Neural cell (in vitro differentiated cells): Measurements from ENCODE around the gene MYMK.

Experiments used
- EP300 ChIP-seq: fragments of 450-650 bp; conservative IDR thresholded peaks from 2 replicates; pipeline ENCODE4 v1.6.1; 2014; ENCODE audit warnings: antibody characterized with exemption, mild to moderate bottlenecking, moderate library complexity; ENCODE audit not compliant: poor library complexity, severe bottlenecking
- EZH2 ChIP-seq: fragments of 200-600, 300-800 bp; shearing (Covaris generic), sonication (generic); IDR thresholded peaks from 2 replicates; pipeline ENCODE4 v1.6.1; 2014; ENCODE audit warnings: antibody characterized with exemption, low read length, borderline replicate concordance, mild to moderate bottlenecking; ENCODE audit not compliant: insufficient read depth, poor library complexity, severe bottlenecking
- MXI1 ChIP-seq: fragments of 450-650 bp; conservative IDR thresholded peaks from 2 replicates; pipeline ENCODE4 v1.6.1; 2014; ENCODE audit warnings: antibody characterized with exemption, mild to moderate bottlenecking; ENCODE audit not compliant: poor library complexity, severe bottlenecking
- POLR2AphosphoS5 ChIP-seq: IDR thresholded peaks from 2 replicates; pipeline ENCODE4 v1.6.1; 2012
- RAD21 ChIP-seq: fragments of 450-650 bp; conservative IDR thresholded peaks from 2 replicates; pipeline ENCODE4 v1.6.1; 2014; ENCODE audit warnings: antibody characterized with exemption, mild to moderate bottlenecking, moderate library complexity
- TAF1 ChIP-seq: IDR thresholded peaks from 2 replicates; pipeline ENCODE4 v1.6.1; 2012; ENCODE audit warnings: low read depth
- TF ChIP-seq, protein P1 (sequence below): fragments of 450-650 bp; IDR thresholded peaks from 2 replicates; pipeline ENCODE4 v1.5.1; 2014; ENCODE audit warnings: antibody characterized with exemption, mild to moderate bottlenecking, moderate library complexity; ENCODE audit not compliant: poor library complexity, severe bottlenecking
- TF ChIP-seq, protein P2 (sequence below): IDR thresholded peaks from 2 replicates; pipeline ENCODE4 v1.6.1; 2012; ENCODE audit warnings: borderline replicate concordance

DNA sequence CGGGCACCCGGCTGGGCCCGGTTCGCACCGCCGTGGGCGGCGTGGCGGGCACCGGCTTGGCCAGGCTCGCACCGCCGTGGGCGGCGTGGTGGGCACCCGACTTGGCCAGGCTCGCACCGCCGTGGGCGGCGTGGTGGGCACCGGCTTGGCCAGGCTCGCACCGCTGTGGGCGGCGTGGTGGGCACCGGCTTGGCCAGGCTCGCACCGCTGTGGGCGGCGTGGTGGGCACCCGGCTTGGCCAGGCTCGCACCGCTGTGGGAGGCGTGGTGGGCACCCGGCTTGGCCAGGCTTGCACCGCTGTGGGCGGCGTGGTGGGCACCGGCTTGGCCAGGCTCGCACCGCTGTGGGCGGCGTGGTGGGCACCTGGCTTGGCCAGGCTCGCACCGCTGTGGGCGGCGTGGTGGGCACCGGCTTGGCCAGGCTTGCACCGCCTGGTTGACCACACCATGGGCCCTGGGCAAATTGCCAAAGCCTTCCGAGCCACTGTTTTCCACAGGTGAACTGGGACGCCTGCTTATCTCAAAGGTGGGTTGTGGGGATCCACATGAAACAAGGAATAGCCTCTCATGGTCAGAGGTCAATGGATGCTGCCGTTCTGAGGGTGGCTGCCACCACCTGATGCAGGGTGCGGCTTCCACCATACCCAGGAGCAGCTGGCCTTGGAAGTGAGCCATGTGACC lies 38.0 kb upstream of the MYMK start:
- TF ChIP-seq EP300, result no peak
- TF ChIP-seq, protein P1, sequence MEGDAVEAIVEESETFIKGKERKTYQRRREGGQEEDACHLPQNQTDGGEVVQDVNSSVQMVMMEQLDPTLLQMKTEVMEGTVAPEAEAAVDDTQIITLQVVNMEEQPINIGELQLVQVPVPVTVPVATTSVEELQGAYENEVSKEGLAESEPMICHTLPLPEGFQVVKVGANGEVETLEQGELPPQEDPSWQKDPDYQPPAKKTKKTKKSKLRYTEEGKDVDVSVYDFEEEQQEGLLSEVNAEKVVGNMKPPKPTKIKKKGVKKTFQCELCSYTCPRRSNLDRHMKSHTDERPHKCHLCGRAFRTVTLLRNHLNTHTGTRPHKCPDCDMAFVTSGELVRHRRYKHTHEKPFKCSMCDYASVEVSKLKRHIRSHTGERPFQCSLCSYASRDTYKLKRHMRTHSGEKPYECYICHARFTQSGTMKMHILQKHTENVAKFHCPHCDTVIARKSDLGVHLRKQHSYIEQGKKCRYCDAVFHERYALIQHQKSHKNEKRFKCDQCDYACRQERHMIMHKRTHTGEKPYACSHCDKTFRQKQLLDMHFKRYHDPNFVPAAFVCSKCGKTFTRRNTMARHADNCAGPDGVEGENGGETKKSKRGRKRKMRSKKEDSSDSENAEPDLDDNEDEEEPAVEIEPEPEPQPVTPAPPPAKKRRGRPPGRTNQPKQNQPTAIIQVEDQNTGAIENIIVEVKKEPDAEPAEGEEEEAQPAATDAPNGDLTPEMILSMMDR, result no peak
- no peak for TF ChIP-seq RAD21
- no peak for TF ChIP-seq TAF1
- TF ChIP-seq POLR2AphosphoS5, result no peak
- TF ChIP-seq, protein P2, sequence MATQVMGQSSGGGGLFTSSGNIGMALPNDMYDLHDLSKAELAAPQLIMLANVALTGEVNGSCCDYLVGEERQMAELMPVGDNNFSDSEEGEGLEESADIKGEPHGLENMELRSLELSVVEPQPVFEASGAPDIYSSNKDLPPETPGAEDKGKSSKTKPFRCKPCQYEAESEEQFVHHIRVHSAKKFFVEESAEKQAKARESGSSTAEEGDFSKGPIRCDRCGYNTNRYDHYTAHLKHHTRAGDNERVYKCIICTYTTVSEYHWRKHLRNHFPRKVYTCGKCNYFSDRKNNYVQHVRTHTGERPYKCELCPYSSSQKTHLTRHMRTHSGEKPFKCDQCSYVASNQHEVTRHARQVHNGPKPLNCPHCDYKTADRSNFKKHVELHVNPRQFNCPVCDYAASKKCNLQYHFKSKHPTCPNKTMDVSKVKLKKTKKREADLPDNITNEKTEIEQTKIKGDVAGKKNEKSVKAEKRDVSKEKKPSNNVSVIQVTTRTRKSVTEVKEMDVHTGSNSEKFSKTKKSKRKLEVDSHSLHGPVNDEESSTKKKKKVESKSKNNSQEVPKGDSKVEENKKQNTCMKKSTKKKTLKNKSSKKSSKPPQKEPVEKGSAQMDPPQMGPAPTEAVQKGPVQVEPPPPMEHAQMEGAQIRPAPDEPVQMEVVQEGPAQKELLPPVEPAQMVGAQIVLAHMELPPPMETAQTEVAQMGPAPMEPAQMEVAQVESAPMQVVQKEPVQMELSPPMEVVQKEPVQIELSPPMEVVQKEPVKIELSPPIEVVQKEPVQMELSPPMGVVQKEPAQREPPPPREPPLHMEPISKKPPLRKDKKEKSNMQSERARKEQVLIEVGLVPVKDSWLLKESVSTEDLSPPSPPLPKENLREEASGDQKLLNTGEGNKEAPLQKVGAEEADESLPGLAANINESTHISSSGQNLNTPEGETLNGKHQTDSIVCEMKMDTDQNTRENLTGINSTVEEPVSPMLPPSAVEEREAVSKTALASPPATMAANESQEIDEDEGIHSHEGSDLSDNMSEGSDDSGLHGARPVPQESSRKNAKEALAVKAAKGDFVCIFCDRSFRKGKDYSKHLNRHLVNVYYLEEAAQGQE, result no peak
- no peak for TF ChIP-seq EZH2
- no peak for TF ChIP-seq MXI1
